Breast epithelium (tissue), 4 donors: ENCODE results near the gene SIK3. TPM values are rescaled to one million over a fixed set of nuclear protein-coding genes. Genes with fewer than 3 reads are reported as not detected.
A peak's percentile ranks its signal among the peaks of the same experiment; 100 is the strongest.

Experiments used
- DNase-seq, 2 donors: peaks; one replicate each; pipeline ENCODE4 v3.0.0-alpha.2; 2019; ENCODE audit warnings: low spot score in 2 of 2
- H3K27ac ChIP-seq, 2 donors: fragments of 200-600 bp; sonication (generic) in 1 of 2; one replicate each; pipeline ENCODE4 v1.5.1; 2016 to 2019; ENCODE audit warnings: mild to moderate bottlenecking in 1 of 2
- H3K27me3 ChIP-seq, 2 donors: fragments of 200-600 bp; sonication (generic) in 1 of 2; one replicate each; pipeline versions ENCODE4 v1.5.1 to v1.6.0; 2017 to 2019; ENCODE audit warnings: control low read depth in 1 of 2, mild to moderate bottlenecking in 1 of 2
- H3K36me3 ChIP-seq: fragments of 200-600 bp; one replicate; pipeline ENCODE4 v1.5.1; 2019
- H3K4me1 ChIP-seq, 2 donors: fragments of 200-600 bp; sonication (generic); one replicate each; pipeline ENCODE4 v1.5.1; 2016 to 2019; ENCODE audit warnings: control low read depth in 1 of 2
- H3K4me3 ChIP-seq, 3 donors: fragments of 200-600 bp; sonication (generic); 1 replicate in 2 of 3; 2 replicates in 1 of 3; pipeline ENCODE4 v1.5.1; 2016 to 2019; ENCODE audit warnings: mild to moderate bottlenecking in 3 of 3, moderate library complexity in 2 of 3
- H3K9me3 ChIP-seq, 2 donors: fragments of 200-600 bp; sonication (generic) in 1 of 2; one replicate each; pipeline ENCODE4 v1.5.1; 2016 to 2019; ENCODE audit warnings: control low read depth in 1 of 2
- CTCF ChIP-seq, 3 donors: fragments of 450-650 bp; IDR thresholded peaks; one replicate each; pipeline ENCODE4 v1.5.1; 2016 to 2017; ENCODE audit warnings: antibody characterized with exemption in 3 of 3, mild to moderate bottlenecking in 3 of 3, moderate library complexity in 3 of 3
- POLR2A ChIP-seq: fragments of 450-650 bp; IDR thresholded peaks from one replicate; pipeline ENCODE4 v1.6.1; 2016; ENCODE audit warnings: antibody characterized with exemption, mild to moderate bottlenecking, moderate library complexity
- POLR2AphosphoS5 ChIP-seq, 3 donors: sonication (generic); formaldehyde crosslinking; IDR thresholded peaks; one replicate each; pipeline ENCODE4 v1.6.1; 2017; ENCODE audit warnings: antibody characterized with exemption in 3 of 3
- intact Hi-C: fragments of 100-400 bp; cut with DNase I; formaldehyde crosslinking; loops from one replicate; pipeline ENCODE4 v1.15.1; 2023; ENCODE audit warnings: low total_unique reads
- total RNA-seq, 3 donors: library from RNA; depleted of rRNA; stranded (reverse); fragments of >200 nt; gene quantifications; one replicate each; pipeline ENCODE4 v1.1.0, GENCODE V29; 2016

SIK3 gene
- total RNA-seq, 3 donors from 2014 or later: 26.9 to 110 (median 57.0) TPM

DNA sequence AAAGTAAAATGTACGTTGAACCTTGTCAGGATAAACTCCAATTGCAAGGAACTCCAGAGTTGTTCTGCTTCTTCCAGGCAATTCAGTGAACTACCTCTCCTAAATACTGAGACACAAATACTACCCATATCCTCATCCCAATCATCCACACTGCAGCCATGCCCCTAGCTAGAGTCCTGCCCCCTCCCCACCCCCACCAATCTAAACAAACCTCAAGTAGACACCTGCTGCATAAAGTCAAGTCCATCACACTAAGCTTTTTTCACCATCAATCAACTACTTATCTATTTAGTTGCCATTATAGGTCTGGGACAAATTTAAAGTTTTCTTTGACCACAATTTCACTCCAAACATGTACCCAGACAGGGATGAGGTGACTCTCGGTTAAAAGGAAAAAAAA is 167.6 kb downstream of the SIK3 start:
- peak overlapping the region; percentile 5 to 37 for H3K27ac ChIP-seq
- no peak for DNase-seq
- no peak for TF ChIP-seq POLR2AphosphoS5 (IDR thresholded peaks at IDR 0.05)
- no peak for TF ChIP-seq POLR2A
- TF ChIP-seq CTCF (IDR thresholded peaks at IDR 0.05): no peak
- no peaks in the 10 kb centered on the region for H3K27me3 ChIP-seq
- no peaks in the 10 kb centered on the region for H3K9me3 ChIP-seq
- intact Hi-C loops: no loop called here
- peak overlapping the region in 2 of 3 donors; percentile 9 to 33 for H3K4me3 ChIP-seq
- no peaks in the 10 kb centered on the region for H3K36me3 ChIP-seq
- no peaks in the 10 kb centered on the region for H3K4me1 ChIP-seq

DNA sequence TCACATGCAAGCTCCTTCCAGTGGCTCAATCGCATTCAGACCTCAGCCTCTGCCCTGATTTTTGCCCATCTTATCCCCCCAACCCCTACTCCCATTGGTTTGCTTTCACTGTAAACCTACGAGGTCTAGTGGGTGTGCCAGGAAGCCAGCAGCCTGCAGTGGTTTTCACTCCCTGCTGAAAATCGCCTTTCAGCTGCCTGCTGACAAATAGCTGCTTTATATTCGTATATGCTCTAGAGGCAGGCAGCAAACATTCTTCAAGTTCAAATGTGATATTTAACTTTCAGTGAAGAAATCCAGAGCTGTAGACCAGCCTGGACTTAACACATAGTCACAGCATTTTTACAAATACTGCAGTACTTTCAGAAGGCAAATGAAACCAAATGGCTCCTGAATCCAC is 168.1 kb downstream of the SIK3 start:
- Histone ChIP-seq H3K27ac (peak overlapping the region; percentile 5 to 37), H3K27me3 (no peaks in the 10 kb centered on the region), H3K4me1 (no peaks in the 10 kb centered on the region), H3K9me3 (no peaks in the 10 kb centered on the region), H3K4me3 (peak overlapping the region in 2 of 3 donors; percentile 9 to 33), H3K36me3 (no peaks in the 10 kb centered on the region)
- DNase-seq: no peak
- intact Hi-C loops: no loop called here
- TF ChIP-seq POLR2A: no peak
- no peak for TF ChIP-seq CTCF (IDR thresholded peaks at IDR 0.05)
- no peak for TF ChIP-seq POLR2AphosphoS5 (IDR thresholded peaks at IDR 0.05)

GRCh38 chr11:116929414-116930090 is 168.7 kb downstream of the SIK3 start:
- TF ChIP-seq POLR2A (no peak), CTCF (IDR thresholded peaks at IDR 0.05) (no peak), POLR2AphosphoS5 (IDR thresholded peaks at IDR 0.05) (no peak)
- H3K27me3 ChIP-seq: no peaks in the 10 kb centered on the region
- H3K9me3 ChIP-seq: no peaks in the 10 kb centered on the region
- H3K4me3 ChIP-seq: peak overlapping the region in 2 of 3 donors; percentile 9 to 37
- intact Hi-C loops: no loop called here
- peak overlapping the region in 1 of 2 donors; percentile 37 for H3K27ac ChIP-seq
- DNase-seq: no peak
- H3K4me1 ChIP-seq: no peaks in the 10 kb centered on the region
- H3K36me3 ChIP-seq: no peaks in the 10 kb centered on the region

GRCh38 chr11:116928845-116929244 is 169.4 kb downstream of the SIK3 start:
- TF ChIP-seq POLR2AphosphoS5 (IDR thresholded peaks at IDR 0.05): no peak
- no peak for TF ChIP-seq CTCF (IDR thresholded peaks at IDR 0.05)
- TF ChIP-seq POLR2A: no peak
- intact Hi-C loops: no loop called here
- H3K9me3 ChIP-seq: no peaks in the 10 kb centered on the region
- DNase-seq: no peak
- peak overlapping the region in 1 of 2 donors; percentile 37 for H3K27ac ChIP-seq
- H3K4me3 ChIP-seq: no peak overlapping the region
- H3K36me3 ChIP-seq: no peaks in the 10 kb centered on the region
- H3K4me1 ChIP-seq: no peaks in the 10 kb centered on the region
- no peaks in the 10 kb centered on the region for H3K27me3 ChIP-seq

GRCh38 chr11:116928102-116928777 is 170.0 kb downstream of the SIK3 start:
- Histone ChIP-seq H3K36me3 (no peaks in the 10 kb centered on the region), H3K27ac (no peak overlapping the region), H3K4me1 (no peaks in the 10 kb centered on the region), H3K4me3 (no peak overlapping the region), H3K9me3 (no peaks in the 10 kb centered on the region), H3K27me3 (no peaks in the 10 kb centered on the region)
- intact Hi-C loops: no loop called here
- no peak for DNase-seq
- TF ChIP-seq CTCF (IDR thresholded peaks at IDR 0.05) (no peak), POLR2A (no peak), POLR2AphosphoS5 (IDR thresholded peaks at IDR 0.05) (no peak)
